Dorsolateral prefrontal cortex (tissue), 118 donors: ENCODE results near the gene GRAMD1A. TPM values are rescaled to one million over a fixed set of nuclear protein-coding genes. Genes with fewer than 3 reads are reported as not detected.

Experiments
- total RNA-seq, 120 experiments: library from RNA; stranded (reverse); gene quantifications; one replicate each; pipeline versions ENCODE4 v1.2.3 to v1.2.4, GENCODE V29; 2022

GRAMD1A gene
- total RNA-seq, 120 experiments from 2014 or later: 38.8 to 93.6 (median 54.7) TPM

Other genes starting within 250 kb of the GRAMD1A start
- gene ZNF599, start 227.1 kb upstream of the GRAMD1A start, total RNA-seq: 10 to 100 TPM in 1 of 120 experiments, 1 to 10 TPM in 119; 2.2 to 10.1 (median 5.5) TPM
- 10 to 100 TPM in 30 of 120 experiments, 1 to 10 TPM in 90; 4.8 to 17.3 (median 8.4) TPM for gene ZNF30, start 73.4 kb upstream of the GRAMD1A start, total RNA-seq
- gene ZNF792, start 36.1 kb upstream of the GRAMD1A start, total RNA-seq: 1 to 10 TPM; 2.3 to 7.1 (median 4.5) TPM
- 100 to 1,000 TPM in 117 of 120 experiments, 10 to 100 TPM in 3; 65.9 to 457 (median 199) TPM for gene SCN1B, start 30.1 kb downstream of the GRAMD1A start, total RNA-seq
- gene HPN, start 41.4 kb downstream of the GRAMD1A start, total RNA-seq: 10 to 100 TPM in 11 of 120 experiments, 1 to 10 TPM in 109; 1.0 to 16.3 (median 6.0) TPM
- 10 to 100 TPM in 2 of 120 experiments, 1 to 10 TPM in 110, under 1 TPM in 5, not detected in 3; 0.55 to 17.3 (median 3.3) TPM for gene FXYD3, start 115.5 kb downstream of the GRAMD1A start, total RNA-seq
- gene LGI4, start 134.7 kb downstream of the GRAMD1A start, total RNA-seq: 100 to 1,000 TPM in 9 of 120 experiments, 10 to 100 TPM in 111; 44.4 to 136 (median 72.9) TPM
- gene FXYD1, start 138.5 kb downstream of the GRAMD1A start, total RNA-seq: 100 to 1,000 TPM in 117 of 120 experiments, 10 to 100 TPM in 3; 86.4 to 482 (median 185) TPM
- gene FXYD7, start 142.9 kb downstream of the GRAMD1A start, total RNA-seq: 100 to 1,000 TPM in 116 of 120 experiments, 10 to 100 TPM in 4; 72.7 to 214 (median 155) TPM
- gene FXYD5, start 154.4 kb downstream of the GRAMD1A start, total RNA-seq: 10 to 100 TPM in 101 of 120 experiments, 1 to 10 TPM in 19; 5.8 to 36.4 (median 14.0) TPM
- gene FAM187B, start 228.4 kb downstream of the GRAMD1A start, total RNA-seq: under 1 TPM in 3 of 120 experiments, not detected in 117; 0.53 to 0.62 (median 0.59) TPM
- gene LSR, start 248.7 kb downstream of the GRAMD1A start, total RNA-seq: 10 to 100 TPM in 26 of 120 experiments, 1 to 10 TPM in 94; 3.1 to 18.0 (median 7.6) TPM